WTC11 (cell line): ENCODE measurements around the gene CPPED1. TPM values are rescaled to one million over a fixed set of nuclear protein-coding genes. Genes with fewer than 3 reads are reported as not detected.

Experiments used
- ATAC-seq: fragments of 200-7000 bp; cut with Tn5 transposase; 2 replicates; pipeline ENCODE4 v1.10.0; 2021; ENCODE audit warnings: mild to moderate bottlenecking, moderate library complexity
- CTCF ChIA-PET: fragments of 300-600 bp; sonication (Branson Sonifier 250); formaldehyde crosslinking; loops from one replicate; lab custom pipeline; 2021; ENCODE audit warnings: antibody characterized with exemption; lab: Charles Lee
- POLR2A ChIA-PET: fragments of 350-600 bp; sonication (Branson Sonifier 250); formaldehyde crosslinking; loops from one replicate; lab custom pipeline; 2021; ENCODE audit warnings: antibody characterized with exemption; lab: Charles Lee
- DNase-seq: peaks from one replicate; pipeline ENCODE4 v3.0.0; 2021; ENCODE audit warnings: low spot score
- H3K27ac Mint-ChIP-seq: 2 replicates; pipeline ENCODE4 v1.8.0; 2021; ENCODE audit warnings: mixed read lengths
- H3K27me3 Mint-ChIP-seq: 2 replicates; pipeline ENCODE4 v1.8.0; 2021; ENCODE audit warnings: low read depth, mild to moderate bottlenecking, moderate library complexity, mixed read lengths
- H3K36me3 Mint-ChIP-seq: 2 replicates; pipeline ENCODE4 v1.8.0; 2021; ENCODE audit warnings: mixed read lengths
- H3K4me1 Mint-ChIP-seq: 2 replicates; pipeline ENCODE4 v1.8.0; 2022; ENCODE audit warnings: mixed read lengths
- H3K4me3 Mint-ChIP-seq: 2 replicates; pipeline ENCODE4 v1.8.0; 2021; ENCODE audit warnings: mild to moderate bottlenecking, moderate library complexity, mixed read lengths
- H3K9me3 Mint-ChIP-seq: 2 replicates; pipeline ENCODE4 v1.8.0; 2021; ENCODE audit warnings: mixed read lengths
- ATF1 ChIP-seq: sonication (generic); formaldehyde crosslinking; IDR thresholded peaks from 2 replicates; pipeline ENCODE4 v1.8.1; 2023; ENCODE audit warnings: mild to moderate bottlenecking, moderate library complexity, missing genetic modification reagents
- CBFB ChIP-seq: sonication (generic); formaldehyde crosslinking; IDR thresholded peaks from 2 replicates; pipeline ENCODE4 v1.8.1; 2022; ENCODE audit warnings: mild to moderate bottlenecking, low read depth, missing genetic modification reagents
- FOXK1 ChIP-seq: sonication (generic); formaldehyde crosslinking; IDR thresholded peaks from 2 replicates; pipeline ENCODE4 v1.8.0; 2022; ENCODE audit warnings: mild to moderate bottlenecking, moderate library complexity, missing genetic modification reagents
- GABPB1 ChIP-seq: sonication (generic); formaldehyde crosslinking; IDR thresholded peaks from 2 replicates; pipeline ENCODE4 v1.8.1; 2023; ENCODE audit warnings: mild to moderate bottlenecking, missing genetic modification reagents
- GRHL2 ChIP-seq: fragments of 250-450 bp; sonication (Bioruptor Pico); IDR thresholded peaks from 2 replicates; pipeline ENCODE4 v1.8.0; 2022; ENCODE audit warnings: mild to moderate bottlenecking, moderate library complexity; ENCODE audit not compliant: insufficient replicate concordance, severe bottlenecking
- HMGA2 ChIP-seq: fragments of 250-450 bp; sonication (Bioruptor Pico); IDR thresholded peaks from 2 replicates; pipeline ENCODE4 v1.4.0; 2021; ENCODE audit warnings: mild to moderate bottlenecking, moderate library complexity
- JUN ChIP-seq: sonication (generic); formaldehyde crosslinking; IDR thresholded peaks from 2 replicates; pipeline ENCODE4 v1.8.0; 2023; ENCODE audit warnings: mild to moderate bottlenecking, missing genetic modification reagents
- NFYB ChIP-seq: sonication (generic); formaldehyde crosslinking; conservative IDR thresholded peaks from 2 replicates; pipeline ENCODE4 v1.8.0; 2022; ENCODE audit warnings: low read depth, missing genetic modification reagents
- NR1H2 ChIP-seq: sonication (generic); formaldehyde crosslinking; IDR thresholded peaks from 2 replicates; pipeline ENCODE4 v1.9.0; 2021; ENCODE audit warnings: mild to moderate bottlenecking, moderate library complexity, missing genetic modification reagents
- PRRX2 ChIP-seq: fragments of 250-450 bp; sonication (Bioruptor Pico); IDR thresholded peaks from 2 replicates; pipeline ENCODE4 v1.8.0; 2021; ENCODE audit warnings: mild to moderate bottlenecking
- TCF7 ChIP-seq: sonication (generic); formaldehyde crosslinking; IDR thresholded peaks from 2 replicates; pipeline ENCODE4 v1.8.0; 2022; ENCODE audit warnings: mild to moderate bottlenecking, low read depth, missing genetic modification reagents, moderate library complexity
- TEAD4 ChIP-seq: sonication (generic); formaldehyde crosslinking; IDR thresholded peaks from 2 replicates; pipeline ENCODE4 v1.8.0; 2022; ENCODE audit warnings: mild to moderate bottlenecking, missing genetic modification reagents
- total RNA-seq: library from RNA; stranded (reverse); gene quantifications from 3 replicates; pipeline ENCODE4 v1.2.3, GENCODE V29; 2021
- TF ChIP-seq, protein P1 (sequence below): sonication (generic); formaldehyde crosslinking; conservative IDR thresholded peaks from 2 replicates; pipeline ENCODE4 v1.8.1; 2023; ENCODE audit warnings: mild to moderate bottlenecking, low read depth, missing genetic modification reagents, moderate library complexity
- TF ChIP-seq, protein P2 (sequence below): sonication (generic); formaldehyde crosslinking; conservative IDR thresholded peaks from 2 replicates; pipeline ENCODE4 v1.8.1; 2022; ENCODE audit warnings: mild to moderate bottlenecking, missing genetic modification reagents
- TF ChIP-seq, protein P3 (sequence below): sonication (generic); formaldehyde crosslinking; IDR thresholded peaks from 2 replicates; pipeline ENCODE4 v1.8.1; 2023; ENCODE audit warnings: mild to moderate bottlenecking, missing genetic modification reagents, moderate library complexity
- TF ChIP-seq, protein P4 (sequence below): sonication (generic); formaldehyde crosslinking; IDR thresholded peaks from 2 replicates; pipeline ENCODE4 v1.8.1; 2022; ENCODE audit warnings: missing genetic modification reagents, borderline replicate concordance
- TF ChIP-seq, protein P5 (sequence below): fragments of 250-450 bp; sonication (Bioruptor Pico); IDR thresholded peaks from 2 replicates; pipeline ENCODE4 v1.9.0; 2021; ENCODE audit warnings: mild to moderate bottlenecking, borderline replicate concordance
- TF ChIP-seq, protein P6 (sequence below): fragments of 250-450 bp; sonication (Bioruptor Pico); IDR thresholded peaks from 2 replicates; pipeline ENCODE4 v1.9.0; 2021; ENCODE audit warnings: mild to moderate bottlenecking
- TF ChIP-seq, protein P7 (sequence below): sonication (generic); formaldehyde crosslinking; IDR thresholded peaks from 2 replicates; pipeline ENCODE4 v1.8.0; 2022; ENCODE audit warnings: missing genetic modification reagents

Gene CPPED1
- total RNA-seq, 1 experiment from 2014 or later: 8.8 TPM

DNA sequence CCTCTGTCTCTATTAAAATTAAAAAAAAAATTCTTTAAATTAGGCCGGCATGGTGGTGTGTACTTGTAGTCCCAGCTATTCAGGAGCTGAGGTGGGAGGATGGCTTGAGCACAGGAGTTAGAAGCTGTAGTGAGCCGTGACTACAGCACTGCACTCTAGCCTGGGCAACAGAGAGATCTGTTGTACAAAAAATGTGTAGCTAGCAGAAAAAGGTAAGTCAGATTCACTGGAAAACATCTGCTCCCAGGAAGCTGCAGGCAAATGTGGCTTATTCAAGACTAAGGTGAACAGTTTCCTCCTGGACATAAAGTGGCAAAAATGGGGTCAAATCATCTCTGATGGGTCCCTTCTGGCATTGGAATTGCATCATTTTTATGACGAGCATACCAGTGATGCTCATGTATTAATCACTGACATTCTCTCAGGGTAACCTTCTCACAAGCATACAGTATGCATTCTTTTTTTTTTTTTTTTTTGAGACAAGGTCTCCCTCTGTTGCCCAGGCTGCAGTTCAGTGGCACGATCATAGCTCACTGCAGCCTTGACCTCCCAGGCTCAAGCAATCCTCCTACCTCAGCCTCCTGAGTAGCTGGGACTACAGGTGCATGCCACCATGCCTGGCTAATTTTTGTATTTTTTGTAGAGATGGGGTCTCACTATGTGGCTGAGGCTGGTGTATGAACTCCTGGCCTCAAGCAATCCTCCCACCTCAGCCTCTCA, 48.7 kb downstream of the CPPED1 start:
- CTCF ChIA-PET: interaction anchor here (0.9 kb wide), 1 partner anchor 737 kb away, joined by 3 read pairs; no protein-coding TSS in a partner anchor
- no peak for TF ChIP-seq ATF1 (CRISPR knock-in tag)
- no peak for TF ChIP-seq HMGA2
- TF ChIP-seq TCF7 (CRISPR knock-in tag): no peak
- TF ChIP-seq, protein P1, sequence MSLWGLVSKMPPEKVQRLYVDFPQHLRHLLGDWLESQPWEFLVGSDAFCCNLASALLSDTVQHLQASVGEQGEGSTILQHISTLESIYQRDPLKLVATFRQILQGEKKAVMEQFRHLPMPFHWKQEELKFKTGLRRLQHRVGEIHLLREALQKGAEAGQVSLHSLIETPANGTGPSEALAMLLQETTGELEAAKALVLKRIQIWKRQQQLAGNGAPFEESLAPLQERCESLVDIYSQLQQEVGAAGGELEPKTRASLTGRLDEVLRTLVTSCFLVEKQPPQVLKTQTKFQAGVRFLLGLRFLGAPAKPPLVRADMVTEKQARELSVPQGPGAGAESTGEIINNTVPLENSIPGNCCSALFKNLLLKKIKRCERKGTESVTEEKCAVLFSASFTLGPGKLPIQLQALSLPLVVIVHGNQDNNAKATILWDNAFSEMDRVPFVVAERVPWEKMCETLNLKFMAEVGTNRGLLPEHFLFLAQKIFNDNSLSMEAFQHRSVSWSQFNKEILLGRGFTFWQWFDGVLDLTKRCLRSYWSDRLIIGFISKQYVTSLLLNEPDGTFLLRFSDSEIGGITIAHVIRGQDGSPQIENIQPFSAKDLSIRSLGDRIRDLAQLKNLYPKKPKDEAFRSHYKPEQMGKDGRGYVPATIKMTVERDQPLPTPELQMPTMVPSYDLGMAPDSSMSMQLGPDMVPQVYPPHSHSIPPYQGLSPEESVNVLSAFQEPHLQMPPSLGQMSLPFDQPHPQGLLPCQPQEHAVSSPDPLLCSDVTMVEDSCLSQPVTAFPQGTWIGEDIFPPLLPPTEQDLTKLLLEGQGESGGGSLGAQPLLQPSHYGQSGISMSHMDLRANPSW (CRISPR knock-in tag): no peak
- TF ChIP-seq PRRX2: no peak
- TF ChIP-seq, protein P2, sequence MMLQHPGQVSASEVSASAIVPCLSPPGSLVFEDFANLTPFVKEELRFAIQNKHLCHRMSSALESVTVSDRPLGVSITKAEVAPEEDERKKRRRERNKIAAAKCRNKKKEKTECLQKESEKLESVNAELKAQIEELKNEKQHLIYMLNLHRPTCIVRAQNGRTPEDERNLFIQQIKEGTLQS: no peak
- TF ChIP-seq, protein P3, sequence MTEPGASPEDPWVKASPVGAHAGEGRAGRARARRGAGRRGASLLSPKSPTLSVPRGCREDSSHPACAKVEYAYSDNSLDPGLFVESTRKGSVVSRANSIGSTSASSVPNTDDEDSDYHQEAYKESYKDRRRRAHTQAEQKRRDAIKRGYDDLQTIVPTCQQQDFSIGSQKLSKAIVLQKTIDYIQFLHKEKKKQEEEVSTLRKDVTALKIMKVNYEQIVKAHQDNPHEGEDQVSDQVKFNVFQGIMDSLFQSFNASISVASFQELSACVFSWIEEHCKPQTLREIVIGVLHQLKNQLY (CRISPR knock-in tag): no peak
- TF ChIP-seq JUN: no peak
- TF ChIP-seq, protein P4, sequence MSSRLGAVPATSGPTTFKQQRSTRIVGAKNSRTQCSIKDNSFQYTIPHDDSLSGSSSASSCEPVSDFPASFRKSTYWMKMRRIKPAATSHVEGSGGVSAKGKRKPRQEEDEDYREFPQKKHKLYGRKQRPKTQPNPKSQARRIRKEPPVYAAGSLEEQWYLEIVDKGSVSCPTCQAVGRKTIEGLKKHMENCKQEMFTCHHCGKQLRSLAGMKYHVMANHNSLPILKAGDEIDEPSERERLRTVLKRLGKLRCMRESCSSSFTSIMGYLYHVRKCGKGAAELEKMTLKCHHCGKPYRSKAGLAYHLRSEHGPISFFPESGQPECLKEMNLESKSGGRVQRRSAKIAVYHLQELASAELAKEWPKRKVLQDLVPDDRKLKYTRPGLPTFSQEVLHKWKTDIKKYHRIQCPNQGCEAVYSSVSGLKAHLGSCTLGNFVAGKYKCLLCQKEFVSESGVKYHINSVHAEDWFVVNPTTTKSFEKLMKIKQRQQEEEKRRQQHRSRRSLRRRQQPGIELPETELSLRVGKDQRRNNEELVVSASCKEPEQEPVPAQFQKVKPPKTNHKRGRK (CRISPR knock-in tag): no peak
- TF ChIP-seq, protein P5, sequence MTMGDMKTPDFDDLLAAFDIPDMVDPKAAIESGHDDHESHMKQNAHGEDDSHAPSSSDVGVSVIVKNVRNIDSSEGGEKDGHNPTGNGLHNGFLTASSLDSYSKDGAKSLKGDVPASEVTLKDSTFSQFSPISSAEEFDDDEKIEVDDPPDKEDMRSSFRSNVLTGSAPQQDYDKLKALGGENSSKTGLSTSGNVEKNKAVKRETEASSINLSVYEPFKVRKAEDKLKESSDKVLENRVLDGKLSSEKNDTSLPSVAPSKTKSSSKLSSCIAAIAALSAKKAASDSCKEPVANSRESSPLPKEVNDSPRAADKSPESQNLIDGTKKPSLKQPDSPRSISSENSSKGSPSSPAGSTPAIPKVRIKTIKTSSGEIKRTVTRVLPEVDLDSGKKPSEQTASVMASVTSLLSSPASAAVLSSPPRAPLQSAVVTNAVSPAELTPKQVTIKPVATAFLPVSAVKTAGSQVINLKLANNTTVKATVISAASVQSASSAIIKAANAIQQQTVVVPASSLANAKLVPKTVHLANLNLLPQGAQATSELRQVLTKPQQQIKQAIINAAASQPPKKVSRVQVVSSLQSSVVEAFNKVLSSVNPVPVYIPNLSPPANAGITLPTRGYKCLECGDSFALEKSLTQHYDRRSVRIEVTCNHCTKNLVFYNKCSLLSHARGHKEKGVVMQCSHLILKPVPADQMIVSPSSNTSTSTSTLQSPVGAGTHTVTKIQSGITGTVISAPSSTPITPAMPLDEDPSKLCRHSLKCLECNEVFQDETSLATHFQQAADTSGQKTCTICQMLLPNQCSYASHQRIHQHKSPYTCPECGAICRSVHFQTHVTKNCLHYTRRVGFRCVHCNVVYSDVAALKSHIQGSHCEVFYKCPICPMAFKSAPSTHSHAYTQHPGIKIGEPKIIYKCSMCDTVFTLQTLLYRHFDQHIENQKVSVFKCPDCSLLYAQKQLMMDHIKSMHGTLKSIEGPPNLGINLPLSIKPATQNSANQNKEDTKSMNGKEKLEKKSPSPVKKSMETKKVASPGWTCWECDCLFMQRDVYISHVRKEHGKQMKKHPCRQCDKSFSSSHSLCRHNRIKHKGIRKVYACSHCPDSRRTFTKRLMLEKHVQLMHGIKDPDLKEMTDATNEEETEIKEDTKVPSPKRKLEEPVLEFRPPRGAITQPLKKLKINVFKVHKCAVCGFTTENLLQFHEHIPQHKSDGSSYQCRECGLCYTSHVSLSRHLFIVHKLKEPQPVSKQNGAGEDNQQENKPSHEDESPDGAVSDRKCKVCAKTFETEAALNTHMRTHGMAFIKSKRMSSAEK: no peak
- no peak for TF ChIP-seq NFYB (CRISPR knock-in tag)
- TF ChIP-seq GABPB1 (CRISPR knock-in tag): no peak; the same call in 1 of the 2 replicates
- TF ChIP-seq TEAD4 (CRISPR knock-in tag): no peak
- TF ChIP-seq, protein P6, sequence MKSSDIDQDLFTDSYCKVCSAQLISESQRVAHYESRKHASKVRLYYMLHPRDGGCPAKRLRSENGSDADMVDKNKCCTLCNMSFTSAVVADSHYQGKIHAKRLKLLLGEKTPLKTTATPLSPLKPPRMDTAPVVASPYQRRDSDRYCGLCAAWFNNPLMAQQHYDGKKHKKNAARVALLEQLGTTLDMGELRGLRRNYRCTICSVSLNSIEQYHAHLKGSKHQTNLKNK: no peak
- no peak for TF ChIP-seq NR1H2 (CRISPR knock-in tag)
- TF ChIP-seq, protein P7, sequence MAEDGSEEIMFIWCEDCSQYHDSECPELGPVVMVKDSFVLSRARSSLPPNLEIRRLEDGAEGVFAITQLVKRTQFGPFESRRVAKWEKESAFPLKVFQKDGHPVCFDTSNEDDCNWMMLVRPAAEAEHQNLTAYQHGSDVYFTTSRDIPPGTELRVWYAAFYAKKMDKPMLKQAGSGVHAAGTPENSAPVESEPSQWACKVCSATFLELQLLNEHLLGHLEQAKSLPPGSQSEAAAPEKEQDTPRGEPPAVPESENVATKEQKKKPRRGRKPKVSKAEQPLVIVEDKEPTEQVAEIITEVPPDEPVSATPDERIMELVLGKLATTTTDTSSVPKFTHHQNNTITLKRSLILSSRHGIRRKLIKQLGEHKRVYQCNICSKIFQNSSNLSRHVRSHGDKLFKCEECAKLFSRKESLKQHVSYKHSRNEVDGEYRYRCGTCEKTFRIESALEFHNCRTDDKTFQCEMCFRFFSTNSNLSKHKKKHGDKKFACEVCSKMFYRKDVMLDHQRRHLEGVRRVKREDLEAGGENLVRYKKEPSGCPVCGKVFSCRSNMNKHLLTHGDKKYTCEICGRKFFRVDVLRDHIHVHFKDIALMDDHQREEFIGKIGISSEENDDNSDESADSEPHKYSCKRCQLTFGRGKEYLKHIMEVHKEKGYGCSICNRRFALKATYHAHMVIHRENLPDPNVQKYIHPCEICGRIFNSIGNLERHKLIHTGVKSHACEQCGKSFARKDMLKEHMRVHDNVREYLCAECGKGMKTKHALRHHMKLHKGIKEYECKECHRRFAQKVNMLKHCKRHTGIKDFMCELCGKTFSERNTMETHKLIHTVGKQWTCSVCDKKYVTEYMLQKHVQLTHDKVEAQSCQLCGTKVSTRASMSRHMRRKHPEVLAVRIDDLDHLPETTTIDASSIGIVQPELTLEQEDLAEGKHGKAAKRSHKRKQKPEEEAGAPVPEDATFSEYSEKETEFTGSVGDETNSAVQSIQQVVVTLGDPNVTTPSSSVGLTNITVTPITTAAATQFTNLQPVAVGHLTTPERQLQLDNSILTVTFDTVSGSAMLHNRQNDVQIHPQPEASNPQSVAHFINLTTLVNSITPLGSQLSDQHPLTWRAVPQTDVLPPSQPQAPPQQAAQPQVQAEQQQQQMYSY: no peak
- no peak for TF ChIP-seq FOXK1 (CRISPR knock-in tag)
- no peak for TF ChIP-seq CBFB (CRISPR knock-in tag)
- TF ChIP-seq GRHL2 (CRISPR knock-in tag): no peak

More for the DNA sequence above, 48.7 kb downstream of the CPPED1 start:
- Mint-ChIP-seq H3K27me3 (no peaks in the 10 kb centered on the region), H3K27ac (no peak overlapping the region), H3K4me1 (peaks cover 15% of the 10 kb centered on the region), H3K36me3 (no peaks in the 10 kb centered on the region), H3K4me3 (no peak overlapping the region), H3K9me3 (no peaks in the 10 kb centered on the region)
- POLR2A ChIA-PET: no interaction called here
- no peak for ATAC-seq
- no peak for DNase-seq
